Measurements from ENCODE around the gene KCNQ5.
"Not testable (repeated sequence)": the region's sequence is repeated elsewhere in the genome, so short reads cannot be mapped to it uniquely, and the experiment has no call there.

Gene KCNQ5

DNA sequence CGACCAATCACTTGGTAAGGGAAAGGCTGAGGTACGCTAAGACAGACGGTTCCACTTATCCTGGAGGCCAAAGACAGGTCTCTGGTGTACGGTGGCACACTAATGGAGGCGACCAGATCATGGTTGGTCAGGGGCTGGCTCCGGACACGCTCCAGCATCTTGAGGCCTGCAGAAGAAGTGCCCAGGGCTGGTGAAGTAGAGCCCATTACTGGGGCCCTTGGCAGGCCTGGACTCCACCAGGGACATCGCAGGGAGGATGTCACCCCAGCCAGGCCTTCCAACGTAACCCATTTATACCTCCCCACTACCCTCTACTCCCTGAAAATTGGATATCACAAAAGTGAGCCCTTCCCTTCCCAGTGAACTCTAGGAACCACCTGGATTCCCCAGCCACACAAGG, 587.3 kb downstream of the KCNQ5 start:
- no peak for DNase-seq

GRCh38 chr6:73216859-73217258, 595.0 kb downstream of the KCNQ5 start:
- DNase-seq: no peak

DNA sequence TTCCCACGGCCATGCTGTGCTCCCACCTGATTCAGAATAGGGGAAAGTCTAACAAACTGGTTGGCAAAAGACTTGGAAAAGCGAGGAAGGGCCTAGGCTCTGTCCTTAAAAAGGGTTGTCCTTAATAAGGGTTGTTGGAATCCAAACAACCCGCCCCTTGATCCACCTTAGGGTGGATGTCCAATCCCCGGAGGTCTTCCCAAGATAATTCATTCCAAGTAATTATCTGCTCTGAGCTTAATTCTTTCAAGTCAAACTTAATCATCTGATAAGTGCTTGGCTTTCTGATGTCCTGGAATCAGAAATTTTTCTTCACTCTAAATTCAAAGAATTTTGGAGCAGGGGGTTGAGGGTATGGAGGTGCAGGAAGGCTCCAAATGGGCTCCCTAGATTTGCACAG, 603.5 kb downstream of the KCNQ5 start, which contains the start of gene KHDC1L:
Gene KHDC1L, minus strand, starts transcription at position 101 of the 400 bp plus-strand sequence. Its CDS starts 88 bp downstream, at position 13.
- no peak for DNase-seq

DNA sequence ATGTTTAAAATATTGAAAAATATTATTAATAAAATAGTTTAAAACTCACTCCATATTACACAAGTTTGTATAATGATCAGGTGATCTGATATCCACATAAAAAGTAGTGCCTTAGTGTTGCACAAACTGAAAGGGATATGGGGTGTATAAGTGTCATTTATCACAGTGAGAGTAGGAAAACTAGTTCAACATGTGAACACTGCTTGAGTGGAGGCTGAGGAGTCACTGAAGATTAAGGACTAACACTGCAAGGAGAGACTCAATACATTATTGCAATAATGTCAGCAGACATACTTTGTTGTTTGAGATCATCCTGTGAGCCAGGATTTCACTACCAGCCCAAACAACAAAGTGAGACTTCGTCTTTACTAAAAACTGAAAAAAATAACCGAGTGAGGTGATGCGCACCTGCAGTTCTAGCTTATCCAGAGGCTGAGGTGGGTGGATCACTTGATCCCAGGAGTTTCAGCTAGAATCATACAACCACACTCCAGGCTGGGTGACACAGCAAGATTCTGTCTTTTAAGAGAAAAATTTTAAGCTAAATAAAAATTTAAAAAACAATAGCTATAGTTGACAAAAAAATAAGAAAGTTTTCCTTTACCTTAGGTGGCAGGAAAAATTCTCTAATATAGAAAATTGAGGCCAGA, 605.9 kb downstream of the KCNQ5 start:
- no peak for DNase-seq

DNA sequence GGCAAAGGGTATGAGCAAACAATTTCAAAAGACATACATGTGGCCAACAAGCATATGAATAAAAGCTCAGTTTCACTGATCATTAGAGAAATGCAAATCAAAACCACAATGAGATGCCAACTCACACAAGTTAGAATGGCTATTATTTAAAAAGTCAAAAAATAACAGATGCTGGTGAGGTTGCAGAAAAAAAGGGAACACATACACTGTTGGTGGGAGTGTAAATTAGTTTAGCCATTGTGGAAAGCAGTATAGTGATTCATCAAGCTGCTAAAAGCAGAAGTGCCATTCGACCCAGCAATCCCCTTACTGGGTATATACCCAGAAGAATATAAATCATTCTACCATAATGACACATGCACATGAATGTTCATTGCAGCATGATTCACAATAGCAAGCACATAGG, 610.1 kb downstream of the KCNQ5 start:
- no peak for DNase-seq

DNA sequence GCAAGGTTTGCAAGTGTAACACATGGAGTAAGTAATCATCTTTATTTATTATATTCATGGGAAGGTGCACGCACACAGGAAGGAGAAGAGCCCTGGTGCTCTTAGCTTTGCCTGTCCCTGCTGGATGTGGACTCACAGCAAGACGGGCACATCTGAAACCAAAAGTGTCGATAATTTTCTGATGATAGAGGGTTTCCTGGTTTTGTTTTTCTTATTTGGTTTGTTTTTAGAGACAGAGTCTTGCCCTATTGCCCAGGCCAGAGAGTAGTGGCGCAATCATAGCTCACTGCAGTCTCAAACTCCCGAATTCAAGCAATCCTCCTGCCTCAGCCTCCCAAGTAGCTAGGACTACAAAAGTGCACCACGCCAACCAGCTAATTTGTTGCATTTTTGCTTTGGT, 611.2 kb downstream of the KCNQ5 start:
- DNase-seq: no peak

DNA sequence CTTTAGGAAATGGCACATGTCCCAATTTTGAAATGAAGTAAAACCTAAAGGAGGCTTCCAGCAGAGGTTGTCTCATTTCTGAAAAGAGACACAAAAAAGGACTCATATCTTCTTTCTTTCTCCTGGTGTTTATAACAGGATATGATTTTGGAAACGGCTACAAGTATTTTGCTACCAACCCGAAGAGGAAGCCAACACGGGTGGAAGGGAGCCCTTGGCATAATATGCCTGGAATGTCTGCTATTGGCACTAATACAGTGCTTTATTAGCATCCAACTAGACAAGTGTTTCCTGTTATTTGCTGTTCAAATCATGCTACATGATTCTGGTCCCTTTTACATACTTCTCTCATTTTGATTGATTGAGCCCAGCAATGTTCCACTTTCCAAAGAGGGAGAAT, 612.1 kb downstream of the KCNQ5 start:
- not testable (repeated sequence) for DNase-seq

- no peak for DNase-seq
Observed at GRCh38 chr6:73234733-73235132, 612.9 kb downstream of the KCNQ5 start.

GRCh38 chr6:73236144-73236750, 614.4 kb downstream of the KCNQ5 start:
- DNase-seq: no peak

GRCh38 chr6:73240730-73241129, 618.9 kb downstream of the KCNQ5 start:
- no peak for DNase-seq

GRCh38 chr6:73242001-73242400, 620.1 kb downstream of the KCNQ5 start:
- no peak for DNase-seq
